SK-N-SH treated with all-trans-retinoic acid at 6 μM for 48 hours (cell line): Measurements from ENCODE around the gene NEURL1B.

Source experiments
- ATAC-seq: fragments of 200-7000 bp; cut with Tn5 transposase; 3 replicates; pipeline ENCODE4 v1.9.1; 2020; ENCODE audit warnings: mild to moderate bottlenecking, moderate library complexity
- ARNTL ChIP-seq: fragments of 450-650 bp; formaldehyde crosslinking; IDR thresholded peaks from 2 replicates; pipeline ENCODE4 v1.5.0; 2020; ENCODE audit warnings: low read depth, mild to moderate bottlenecking, moderate library complexity, borderline replicate concordance
- BACH2 ChIP-seq: fragments of 250-450 bp; sonication (Bioruptor Pico); IDR thresholded peaks from 2 replicates; pipeline ENCODE4 v1.9.0; 2021; ENCODE audit warnings: mild to moderate bottlenecking, borderline replicate concordance
- CREB5 ChIP-seq: fragments of 250-450 bp; sonication (Bioruptor Pico); IDR thresholded peaks from 2 replicates; pipeline ENCODE4 v1.5.1; 2020; ENCODE audit warnings: low read depth, mild to moderate bottlenecking, moderate library complexity
- CSDC2 ChIP-seq: fragments of 250-450 bp; sonication (Bioruptor Pico); IDR thresholded peaks from 2 replicates; pipeline ENCODE4 v1.5.0; 2020; ENCODE audit warnings: mild to moderate bottlenecking, moderate library complexity
- ESRRG ChIP-seq: fragments of 250-450 bp; sonication (Bioruptor Pico); IDR thresholded peaks from 2 replicates; pipeline ENCODE4 v1.6.1; 2021; ENCODE audit warnings: mild to moderate bottlenecking
- GLIS3 ChIP-seq: fragments of 250-450 bp; sonication (Bioruptor Pico); IDR thresholded peaks from 2 replicates; pipeline ENCODE4 v1.5.0; 2020; ENCODE audit warnings: mild to moderate bottlenecking, moderate library complexity
- ISL1 ChIP-seq: fragments of 250-450 bp; sonication (Bioruptor Pico); IDR thresholded peaks from 2 replicates; pipeline ENCODE4 v2.1.2; 2022; ENCODE audit warnings: mild to moderate bottlenecking, moderate library complexity
- OSR1 ChIP-seq: fragments of 250-450 bp; sonication (Bioruptor Pico); IDR thresholded peaks from 2 replicates; pipeline ENCODE4 v1.8.0; 2022; ENCODE audit warnings: moderate library complexity, mild to moderate bottlenecking, inconsistent platforms
- PATZ1 ChIP-seq: fragments of 250-450 bp; sonication (Bioruptor Pico); IDR thresholded peaks from 2 replicates; pipeline ENCODE4 v1.8.0; 2020; ENCODE audit warnings: mild to moderate bottlenecking, moderate library complexity, borderline replicate concordance
- POU6F1 ChIP-seq: fragments of 250-450 bp; sonication (Bioruptor Pico); IDR thresholded peaks from 2 replicates; pipeline ENCODE4 v1.8.0; 2021; ENCODE audit warnings: low read depth, mild to moderate bottlenecking, moderate library complexity, borderline replicate concordance
- PPARA ChIP-seq: fragments of 250-450 bp; sonication (Bioruptor Pico); IDR thresholded peaks from 2 replicates; pipeline ENCODE4 v1.5.0; 2020; ENCODE audit warnings: mild to moderate bottlenecking, borderline replicate concordance
- SNAI2 ChIP-seq: fragments of 250-450 bp; sonication (Bioruptor Pico); IDR thresholded peaks from 2 replicates; pipeline ENCODE4 v1.5.0; 2020; ENCODE audit warnings: mild to moderate bottlenecking, moderate library complexity
- TCF4 ChIP-seq: fragments of 250-450 bp; sonication (Bioruptor Pico); IDR thresholded peaks from 2 replicates; pipeline ENCODE4 v1.8.0; 2021; ENCODE audit warnings: mild to moderate bottlenecking, moderate library complexity, borderline replicate concordance
- TOX ChIP-seq: fragments of 250-450 bp; sonication (Bioruptor Pico); IDR thresholded peaks from 2 replicates; pipeline ENCODE4 v1.8.0; 2021; ENCODE audit warnings: mild to moderate bottlenecking, moderate library complexity, borderline replicate concordance
- TSHZ2 ChIP-seq: fragments of 250-450 bp; sonication (Bioruptor Pico); IDR thresholded peaks from 2 replicates; pipeline ENCODE4 v1.5.0; 2020; ENCODE audit warnings: mild to moderate bottlenecking, moderate library complexity
- ZFP30 ChIP-seq: fragments of 450-650 bp; formaldehyde crosslinking; IDR thresholded peaks from 2 replicates; pipeline ENCODE4 v1.5.0; 2022; ENCODE audit warnings: mild to moderate bottlenecking, moderate library complexity
- ZNF565 ChIP-seq: fragments of 450-650 bp; formaldehyde crosslinking; conservative IDR thresholded peaks from 2 replicates; pipeline ENCODE4 v1.5.0; 2020; ENCODE audit warnings: low read depth, mild to moderate bottlenecking, moderate library complexity
- ZNF70 ChIP-seq: fragments of 450-650 bp; formaldehyde crosslinking; IDR thresholded peaks from 2 replicates; pipeline ENCODE4 v1.5.0; 2020; ENCODE audit warnings: mild to moderate bottlenecking, moderate library complexity
- ZNF8 ChIP-seq: fragments of 450-650 bp; formaldehyde crosslinking; IDR thresholded peaks from 2 replicates; pipeline ENCODE4 v1.5.0; 2020; ENCODE audit warnings: mild to moderate bottlenecking, moderate library complexity
- TF ChIP-seq, protein P1 (sequence below): fragments of 250-450 bp; sonication (Bioruptor Pico); IDR thresholded peaks from 2 replicates; pipeline ENCODE4 v1.5.1; 2021; ENCODE audit warnings: mild to moderate bottlenecking, moderate library complexity

NEURL1B gene

GRCh38 chr5:172660974-172661373 is 19.9 kb downstream of the NEURL1B start:
- TF ChIP-seq ZNF70 (no peak), ZNF565 (no peak), TSHZ2 (no peak), POU6F1 (CRISPR knock-in tag) (no peak), TOX (CRISPR knock-in tag) (no peak), SNAI2 (no peak), ZNF8 (CRISPR knock-in tag) (no peak), ESRRG (CRISPR knock-in tag) (no peak), TCF4 (CRISPR knock-in tag) (no peak), OSR1 (CRISPR knock-in tag) (no peak), CREB5 (CRISPR knock-in tag) (no peak), PPARA (no peak), ZFP30 (no peak), CSDC2 (no peak), BACH2 (no peak), ARNTL (no peak)
- TF ChIP-seq, protein P1, sequence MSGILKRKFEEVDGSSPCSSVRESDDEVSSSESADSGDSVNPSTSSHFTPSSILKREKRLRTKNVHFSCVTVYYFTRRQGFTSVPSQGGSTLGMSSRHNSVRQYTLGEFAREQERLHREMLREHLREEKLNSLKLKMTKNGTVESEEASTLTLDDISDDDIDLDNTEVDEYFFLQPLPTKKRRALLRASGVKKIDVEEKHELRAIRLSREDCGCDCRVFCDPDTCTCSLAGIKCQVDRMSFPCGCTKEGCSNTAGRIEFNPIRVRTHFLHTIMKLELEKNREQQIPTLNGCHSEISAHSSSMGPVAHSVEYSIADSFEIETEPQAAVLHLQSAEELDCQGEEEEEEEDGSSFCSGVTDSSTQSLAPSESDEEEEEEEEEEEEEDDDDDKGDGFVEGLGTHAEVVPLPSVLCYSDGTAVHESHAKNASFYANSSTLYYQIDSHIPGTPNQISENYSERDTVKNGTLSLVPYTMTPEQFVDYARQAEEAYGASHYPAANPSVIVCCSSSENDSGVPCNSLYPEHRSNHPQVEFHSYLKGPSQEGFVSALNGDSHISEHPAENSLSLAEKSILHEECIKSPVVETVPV: no peak
- ATAC-seq: no peak

- TF ChIP-seq CSDC2: no peak
- TF ChIP-seq, protein P1: no peak
- no peak for TF ChIP-seq GLIS3 (CRISPR knock-in tag)
- TF ChIP-seq PPARA: no peak
- no peak for TF ChIP-seq ZNF565
- no peak for TF ChIP-seq POU6F1 (CRISPR knock-in tag)
- no peak for TF ChIP-seq PATZ1 (CRISPR knock-in tag)
- TF ChIP-seq TSHZ2: no peak
- TF ChIP-seq ISL1: no peak
- TF ChIP-seq ZFP30: no peak
- TF ChIP-seq ZNF70: no peak
Measured at GRCh38 chr5:172661526-172661925, 20.5 kb downstream of the NEURL1B start.

More at GRCh38 chr5:172661526-172661925, 20.5 kb downstream of the NEURL1B start:
- no peak for ATAC-seq
